ENCODE results near the gene HOXD11.

The HOXD11 gene

DNA sequence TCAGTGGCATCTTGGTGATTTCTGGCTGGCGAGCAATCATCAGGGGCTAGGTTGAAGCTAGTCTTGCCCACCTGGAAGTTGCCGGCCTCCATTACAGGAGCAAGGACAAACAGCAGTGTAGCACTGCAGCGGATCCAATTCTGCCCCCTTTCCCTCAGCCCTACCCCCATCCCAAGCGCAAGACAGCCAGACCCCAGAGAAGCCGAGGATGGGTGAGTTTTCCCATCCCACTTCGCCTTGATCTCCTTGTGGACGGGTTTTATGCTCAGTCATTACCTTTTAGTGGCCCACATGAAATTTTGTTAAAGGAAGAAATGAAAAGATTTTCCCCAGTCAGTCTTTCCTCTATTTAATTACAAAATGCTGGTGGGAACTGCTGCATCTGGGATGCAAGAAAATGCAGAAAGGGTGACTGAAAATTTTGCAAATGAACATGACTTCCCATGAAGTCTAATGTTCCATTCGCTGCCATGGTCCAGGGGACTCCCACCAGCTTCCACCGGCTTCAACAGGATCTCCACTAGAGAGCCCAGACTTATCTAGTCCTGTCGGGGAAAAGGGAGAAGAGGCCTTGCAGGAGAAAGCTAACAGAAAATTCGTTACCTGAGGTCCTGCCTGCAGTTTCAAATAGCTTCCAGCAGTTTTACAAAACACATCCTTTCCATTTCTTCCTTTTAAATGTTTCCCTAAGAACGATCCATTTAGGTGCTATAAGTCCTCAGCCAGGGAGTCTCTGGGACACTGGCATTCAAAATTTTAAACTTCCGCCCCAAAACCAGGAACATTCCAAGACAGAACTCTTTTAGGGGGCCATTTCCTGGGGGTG is 13.5 kb downstream of the HOXD11 start:
- DNase-seq (ENCODE audit: low spot score), result no peak

DNA sequence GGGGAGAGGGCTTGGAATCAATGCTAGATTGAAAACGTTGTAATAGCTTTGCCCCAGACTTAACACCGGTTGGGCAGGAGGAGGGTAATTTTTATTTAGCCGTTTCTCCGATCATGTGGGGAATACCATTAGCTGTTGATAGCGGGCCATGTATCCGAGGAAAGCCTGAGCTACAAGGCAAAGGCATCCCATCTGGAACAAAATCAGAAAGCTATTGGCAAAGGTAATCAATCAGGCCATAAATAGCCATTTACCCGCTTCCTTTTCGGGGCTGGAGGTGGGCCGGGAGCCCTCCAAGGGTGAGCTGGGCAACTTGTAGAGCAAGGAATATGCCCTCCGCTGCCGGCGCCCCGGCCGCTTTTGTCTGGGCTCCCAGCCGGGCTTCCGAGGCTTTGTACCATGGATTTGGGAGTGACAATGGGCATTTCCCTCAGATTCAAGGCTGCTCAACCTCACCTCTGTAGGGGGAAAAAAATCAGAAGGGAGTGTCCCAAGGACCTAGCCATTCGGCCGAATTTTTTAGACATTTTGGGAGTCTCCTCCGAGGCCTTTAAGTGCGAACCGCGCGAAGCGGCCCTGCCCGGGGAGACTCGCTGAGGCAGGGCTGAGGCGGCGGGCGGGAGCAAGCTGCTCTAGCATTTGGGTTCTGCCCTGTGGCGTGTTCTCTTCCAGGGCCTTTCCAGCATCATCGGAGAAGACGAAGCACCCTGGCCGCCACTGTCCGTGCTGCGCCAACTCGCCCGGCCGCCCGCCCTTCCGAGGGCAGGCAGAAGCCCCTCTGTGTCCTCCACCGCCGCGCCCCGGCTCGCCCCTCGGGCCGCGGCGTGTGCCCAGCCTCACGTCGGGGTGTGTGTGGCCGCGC is 14.3 kb downstream of the HOXD11 start:
- DNase-seq (ENCODE audit: low spot score), result no peak

DNA sequence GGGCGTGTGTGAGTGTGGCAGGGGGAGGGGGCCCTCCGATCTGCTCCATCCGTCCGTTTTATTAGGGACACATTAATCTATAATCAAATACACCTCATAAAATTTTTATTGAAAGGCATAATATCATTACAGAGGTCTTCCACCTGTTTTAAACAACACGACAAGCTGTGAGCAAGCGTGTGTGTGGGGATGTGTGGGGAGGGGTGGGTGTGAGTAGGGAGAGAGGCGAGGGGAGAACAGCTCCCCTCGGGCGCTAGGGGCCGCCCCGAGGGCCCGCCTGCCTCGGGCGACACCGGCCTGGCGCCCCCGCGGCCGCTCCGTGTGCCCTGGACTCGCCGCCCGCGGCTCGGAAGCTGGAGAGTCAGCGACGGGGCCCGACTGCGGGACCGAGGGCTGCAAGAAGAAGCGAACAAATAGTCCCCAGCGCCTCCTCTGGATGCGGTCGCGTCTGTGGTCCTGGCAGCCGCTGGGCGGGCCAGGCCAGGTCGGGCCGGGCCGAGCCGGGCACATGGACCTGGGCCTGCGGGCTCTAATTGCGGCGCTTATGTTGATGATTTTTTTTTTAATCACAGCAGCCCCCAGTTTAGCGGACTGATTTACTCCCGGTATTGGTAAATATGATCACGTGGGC is 15.1 kb downstream of the HOXD11 start:
- peak; percentile 84 for DNase-seq (ENCODE audit: low spot score)

DNA sequence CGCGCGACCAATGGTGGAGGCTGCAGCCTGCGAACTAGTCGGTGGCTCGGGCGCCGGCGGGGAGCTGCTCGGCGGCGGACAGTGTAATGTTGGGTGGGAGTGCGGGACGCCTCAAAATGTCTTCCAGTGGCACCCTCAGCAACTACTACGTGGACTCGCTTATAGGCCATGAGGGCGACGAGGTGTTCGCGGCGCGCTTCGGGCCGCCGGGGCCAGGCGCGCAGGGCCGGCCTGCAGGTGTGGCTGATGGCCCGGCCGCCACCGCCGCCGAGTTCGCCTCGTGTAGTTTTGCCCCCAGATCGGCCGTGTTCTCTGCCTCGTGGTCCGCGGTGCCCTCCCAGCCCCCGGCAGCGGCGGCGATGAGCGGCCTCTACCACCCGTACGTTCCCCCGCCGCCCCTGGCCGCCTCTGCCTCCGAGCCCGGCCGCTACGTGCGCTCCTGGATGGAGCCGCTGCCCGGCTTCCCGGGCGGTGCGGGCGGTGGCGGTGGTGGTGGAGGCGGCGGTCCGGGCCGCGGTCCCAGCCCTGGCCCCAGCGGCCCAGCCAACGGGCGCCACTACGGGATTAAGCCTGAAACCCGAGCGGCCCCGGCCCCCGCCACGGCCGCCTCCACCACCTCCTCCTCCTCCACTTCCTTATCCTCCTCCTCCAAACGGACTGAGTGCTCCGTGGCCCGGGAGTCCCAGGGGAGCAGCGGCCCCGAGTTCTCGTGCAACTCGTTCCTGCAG is 15.8 kb downstream of the HOXD11 start, which contains the start of gene HOXD9:
TSS of gene HOXD9 (plus strand) at position 37 of the 728 bp plus-strand sequence. CDS start at position 87, 50 bp downstream.
- DNase-seq (ENCODE audit: low spot score), result no peak

DNA sequence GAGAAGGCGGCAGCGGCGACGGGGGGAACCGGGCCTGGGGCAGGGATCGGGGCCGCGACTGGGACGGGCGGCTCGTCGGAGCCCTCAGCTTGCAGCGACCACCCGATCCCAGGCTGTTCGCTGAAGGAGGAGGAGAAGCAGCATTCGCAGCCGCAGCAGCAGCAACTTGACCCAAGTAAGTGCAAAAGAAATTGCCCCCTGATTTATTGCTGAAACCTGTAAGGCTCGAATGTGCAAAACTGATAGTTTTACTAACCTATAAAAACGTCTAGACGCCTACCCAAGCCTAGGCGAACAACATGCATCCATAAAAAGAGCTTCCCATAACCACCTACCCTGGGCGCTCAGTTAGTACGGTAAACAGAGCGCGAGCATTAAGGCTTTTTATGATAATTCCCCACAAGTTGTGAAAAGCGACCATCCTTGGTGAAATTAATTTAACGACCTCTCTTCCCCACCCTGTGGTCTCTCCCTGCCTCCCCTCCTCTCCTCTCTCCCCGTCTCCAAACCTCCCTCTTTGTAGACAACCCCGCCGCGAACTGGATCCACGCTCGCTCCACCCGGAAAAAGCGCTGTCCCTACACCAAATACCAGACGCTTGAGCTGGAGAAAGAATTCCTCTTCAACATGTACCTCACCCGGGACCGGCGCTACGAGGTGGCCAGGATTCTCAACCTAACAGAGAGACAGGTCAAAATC is 16.5 kb downstream of the HOXD11 start:
- DNase-seq (ENCODE audit: low spot score), result no peak

DNA sequence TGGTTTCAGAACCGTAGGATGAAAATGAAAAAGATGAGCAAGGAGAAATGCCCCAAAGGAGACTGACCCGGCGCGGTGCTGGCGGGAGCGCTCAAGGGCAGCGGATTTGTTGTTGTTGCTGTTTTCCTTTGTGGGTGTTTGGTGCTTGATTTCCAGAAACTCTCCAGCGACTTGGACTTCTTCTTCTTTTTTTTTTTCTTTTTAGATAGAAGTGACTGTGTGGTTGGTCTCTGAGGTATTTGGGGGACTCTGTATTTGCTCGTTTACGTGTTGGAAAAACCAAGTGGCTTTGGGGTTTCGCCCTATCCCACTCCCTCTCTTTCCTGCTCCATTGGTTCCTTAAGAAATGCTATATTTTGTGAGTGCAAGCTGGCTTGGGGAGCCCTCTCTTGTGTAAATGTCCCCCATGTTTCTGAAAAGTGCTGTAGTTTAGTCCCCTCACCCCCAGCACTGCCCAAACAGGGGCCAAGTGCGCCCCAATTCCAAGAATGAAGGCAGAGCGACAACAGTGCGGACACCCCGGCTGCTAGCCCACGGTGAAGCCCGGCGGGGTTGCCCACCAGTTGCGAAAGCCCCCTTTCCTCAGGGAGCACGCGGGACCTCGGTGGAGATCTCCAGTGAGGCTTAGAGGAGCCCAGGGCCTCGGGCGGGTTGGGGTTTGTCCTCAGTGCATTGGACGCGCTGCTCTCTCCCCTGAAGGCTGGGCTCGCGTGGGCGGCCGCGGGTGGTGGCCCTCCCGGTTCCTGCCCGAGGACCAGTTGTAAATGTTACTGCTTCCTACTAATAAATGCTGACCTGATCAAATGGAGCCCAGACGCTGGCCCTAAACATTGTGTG is 17.2 kb downstream of the HOXD11 start:
- DNase-seq (ENCODE audit: low spot score), result no peak

DNA sequence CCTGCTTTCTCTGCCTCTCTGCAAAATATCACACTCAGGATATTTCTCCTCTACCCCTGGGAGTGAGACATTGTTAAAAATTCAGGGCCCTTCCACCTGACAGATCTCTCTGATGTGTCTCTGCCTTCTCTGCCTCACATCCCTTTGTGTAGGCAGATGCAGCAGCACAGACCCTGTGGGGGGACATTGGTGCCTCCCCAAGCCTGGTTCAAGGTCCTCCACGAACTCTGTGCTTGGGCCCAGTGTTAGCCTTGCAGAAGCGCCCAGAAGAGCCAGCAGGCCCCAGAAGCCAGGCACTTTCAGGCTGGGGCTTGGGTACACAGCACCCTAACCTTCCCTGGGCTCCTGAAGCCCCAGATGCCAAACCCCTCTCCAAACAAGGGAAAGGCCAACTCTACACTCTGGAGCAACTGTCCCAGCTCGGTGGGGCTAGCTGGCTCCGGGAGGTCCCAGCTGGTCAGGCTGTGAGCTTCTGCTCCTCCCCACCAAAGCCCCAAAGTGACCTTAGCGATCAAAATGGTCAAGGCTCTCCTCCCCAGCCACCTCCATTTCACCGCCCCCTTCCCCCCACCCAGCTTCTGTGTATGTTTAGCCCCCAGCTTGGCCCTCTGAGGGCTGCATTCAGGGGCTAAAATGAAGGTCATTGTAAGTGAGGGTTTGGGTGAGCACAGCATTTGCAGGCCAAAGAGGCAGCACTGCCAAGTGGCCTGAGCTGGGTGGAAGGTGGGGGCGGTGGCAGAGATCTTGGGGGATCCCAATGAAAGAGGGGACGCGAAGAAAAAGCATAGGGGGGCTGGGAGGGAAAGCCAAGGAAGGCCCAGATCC is 18.1 kb downstream of the HOXD11 start:
- DNase-seq (ENCODE audit: low spot score), result no peak

DNA sequence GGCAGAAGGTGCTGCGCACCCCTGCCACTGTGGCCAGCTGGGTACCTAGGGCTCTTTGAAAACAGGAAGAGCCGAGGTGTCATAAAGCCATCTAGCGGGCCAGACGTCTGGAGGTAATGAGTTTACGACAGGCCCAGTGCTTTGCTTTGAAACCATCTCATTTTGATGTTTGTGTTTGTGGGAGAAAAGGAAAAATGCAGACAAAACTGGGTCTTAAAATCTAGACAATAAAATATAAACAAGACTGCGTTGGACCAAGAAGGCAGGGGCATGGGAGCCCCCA is 18.6 kb downstream of the HOXD11 start:
- no peak for DNase-seq (ENCODE audit: low spot score)

DNA sequence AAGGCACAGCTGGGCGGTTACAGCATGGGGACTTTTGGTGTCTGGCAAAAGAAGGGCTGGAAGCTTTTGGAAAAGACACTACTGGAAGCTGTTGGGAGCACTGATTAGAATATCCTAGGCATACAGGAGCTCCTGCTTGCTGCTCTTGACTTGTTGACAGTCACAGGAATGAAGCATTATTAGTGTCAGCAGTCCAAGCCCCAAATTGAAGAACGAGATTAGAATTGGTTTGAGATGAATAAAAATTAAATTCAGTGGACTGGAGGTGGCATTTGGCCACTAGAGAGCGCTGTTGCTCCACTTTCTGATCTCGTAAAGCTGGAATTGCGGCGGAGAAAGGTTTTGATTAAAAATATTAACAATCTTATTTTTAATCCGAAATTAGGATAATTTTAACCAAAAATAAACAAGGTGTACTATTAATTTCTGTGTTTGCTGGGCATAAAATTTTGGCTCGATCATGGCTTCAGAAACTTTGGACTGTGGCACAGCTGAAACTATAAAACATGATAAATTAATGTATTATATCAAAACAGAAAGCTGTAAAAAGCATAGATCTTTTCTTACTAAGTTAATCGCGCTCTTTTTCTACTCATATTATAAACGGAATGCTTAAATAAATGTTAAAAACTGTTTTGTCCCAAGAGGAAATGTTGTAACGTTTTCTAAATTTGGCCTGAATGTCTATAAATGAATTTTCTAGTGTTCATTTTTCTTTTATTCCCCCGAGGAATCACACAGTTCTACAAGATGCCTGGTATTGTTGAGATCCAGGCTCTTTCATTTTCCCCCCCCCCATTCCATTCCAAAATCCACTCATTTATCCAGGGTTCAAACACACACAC is 20.1 kb downstream of the HOXD11 start:
- peak; percentile 67 for DNase-seq (ENCODE audit: low spot score)

DNA sequence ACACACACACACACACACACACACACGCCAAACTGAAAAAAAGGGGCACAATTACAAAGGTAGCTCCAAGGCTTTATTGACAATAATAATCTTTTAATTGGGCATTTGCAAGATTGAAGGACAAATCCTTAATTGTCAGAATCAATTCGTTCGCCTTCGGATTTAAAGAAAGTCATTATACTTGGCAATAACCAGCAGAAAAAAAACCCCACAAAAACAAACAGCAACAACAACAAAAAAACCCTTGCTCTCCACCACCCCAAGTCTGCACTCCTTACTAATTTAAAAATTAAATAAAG is 20.6 kb downstream of the HOXD11 start:
- DNase-seq (ENCODE audit: low spot score), result no peak

DNA sequence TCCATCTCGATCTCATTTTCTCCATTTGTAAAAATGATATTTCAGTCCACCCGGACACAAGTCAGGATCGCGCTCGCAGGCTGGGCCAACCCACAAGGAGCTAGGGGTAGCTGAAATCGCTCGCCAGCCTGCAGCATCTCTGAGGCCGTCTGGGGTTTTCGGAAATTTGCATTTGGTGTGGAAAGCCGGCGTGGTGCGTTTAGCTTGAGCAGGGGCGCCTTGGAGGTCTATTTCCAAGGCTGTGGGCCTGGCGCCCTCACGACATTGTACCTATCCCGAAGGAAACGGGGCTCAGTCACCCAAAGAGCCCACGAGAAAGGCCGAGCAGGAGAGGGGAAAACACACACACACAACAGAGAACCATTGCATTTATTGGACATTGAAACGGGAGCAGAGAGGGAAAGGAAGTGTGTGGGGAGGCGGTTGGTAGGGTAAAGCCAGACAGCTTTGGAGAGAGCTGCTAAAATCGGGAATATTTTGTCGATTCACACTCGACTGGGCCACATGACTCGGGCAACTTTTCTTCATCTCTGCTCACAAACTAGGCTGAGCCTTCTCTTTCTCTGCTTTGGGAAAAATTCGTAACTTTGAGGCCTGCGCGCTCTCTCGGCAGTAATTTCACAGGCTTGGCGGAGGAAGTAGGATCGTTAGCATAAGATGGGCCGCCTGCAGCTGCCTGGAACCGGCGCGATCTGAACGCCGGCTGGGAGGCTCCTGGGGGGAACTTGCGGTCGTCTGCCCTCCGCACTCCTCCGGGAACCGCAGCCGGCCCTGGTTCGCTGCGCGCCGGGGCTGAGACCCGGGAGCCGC is 21.3 kb downstream of the HOXD11 start:
- peak; percentile 68 for DNase-seq (ENCODE audit: low spot score)

DNA sequence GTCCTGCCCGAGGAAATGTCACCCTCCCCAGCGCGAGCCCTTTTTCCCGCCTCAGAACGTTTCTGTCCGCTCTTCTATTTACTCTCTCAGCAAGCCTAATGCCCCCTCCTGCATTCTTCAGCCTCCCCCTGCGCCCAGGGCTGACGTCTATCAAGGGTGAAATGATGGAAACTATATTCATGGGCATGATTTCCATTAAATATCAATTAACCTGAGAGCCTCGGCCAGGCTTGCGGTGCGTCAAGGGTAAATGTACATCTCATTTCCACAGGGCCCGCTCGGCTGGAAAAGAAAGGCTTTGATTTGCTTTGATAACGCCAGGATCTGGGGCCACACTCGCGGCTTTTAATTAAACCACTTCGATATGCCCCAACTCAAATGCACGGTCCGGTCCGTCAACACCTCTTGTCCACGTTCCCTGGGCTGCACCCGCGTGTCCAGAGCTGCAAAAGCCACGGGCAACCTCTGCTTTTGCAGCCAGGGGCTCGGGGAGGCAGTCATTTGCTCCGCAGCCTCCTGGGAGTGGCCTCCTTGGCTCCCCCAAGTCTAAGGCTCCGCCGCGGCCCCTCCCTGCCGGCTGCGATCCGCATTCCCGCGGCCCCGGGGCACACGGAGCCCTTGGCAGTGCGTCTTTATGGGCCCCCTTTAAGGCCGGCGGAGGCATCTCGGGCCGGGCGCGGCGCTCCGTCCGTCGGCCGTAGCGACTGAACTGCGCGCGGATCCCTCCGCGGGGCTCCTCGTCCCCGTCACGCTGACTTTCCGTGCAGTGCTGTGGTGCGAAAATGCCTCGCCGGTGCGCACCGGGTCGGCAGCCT is 22.1 kb downstream of the HOXD11 start, which contains the start of gene HOXD8:
TSS of gene HOXD8 (plus strand) at position 724 of the 815 bp plus-strand sequence. CDS start 662 bp downstream, outside the sequence.
- peak; percentile 90 for DNase-seq (ENCODE audit: low spot score)

DNA sequence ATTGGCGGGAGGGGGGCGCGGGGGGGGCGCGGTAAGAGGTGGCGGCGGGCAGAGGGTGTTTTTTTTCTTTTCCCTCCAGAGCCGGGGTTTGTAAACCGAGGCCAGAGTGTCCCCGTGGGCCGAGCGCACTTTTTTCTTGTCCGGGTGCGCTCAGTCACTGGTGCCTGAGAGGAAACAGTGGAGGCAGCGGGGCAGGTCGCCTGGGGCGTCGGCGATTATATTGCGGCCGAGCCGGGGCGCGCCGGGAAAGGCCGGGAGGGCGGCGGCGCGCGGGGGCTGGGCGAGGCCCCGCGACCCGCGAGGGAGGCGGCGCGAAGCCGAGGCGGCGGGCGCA is 22.7 kb downstream of the HOXD11 start:
- peak; percentile 73 for DNase-seq (ENCODE audit: low spot score)

DNA sequence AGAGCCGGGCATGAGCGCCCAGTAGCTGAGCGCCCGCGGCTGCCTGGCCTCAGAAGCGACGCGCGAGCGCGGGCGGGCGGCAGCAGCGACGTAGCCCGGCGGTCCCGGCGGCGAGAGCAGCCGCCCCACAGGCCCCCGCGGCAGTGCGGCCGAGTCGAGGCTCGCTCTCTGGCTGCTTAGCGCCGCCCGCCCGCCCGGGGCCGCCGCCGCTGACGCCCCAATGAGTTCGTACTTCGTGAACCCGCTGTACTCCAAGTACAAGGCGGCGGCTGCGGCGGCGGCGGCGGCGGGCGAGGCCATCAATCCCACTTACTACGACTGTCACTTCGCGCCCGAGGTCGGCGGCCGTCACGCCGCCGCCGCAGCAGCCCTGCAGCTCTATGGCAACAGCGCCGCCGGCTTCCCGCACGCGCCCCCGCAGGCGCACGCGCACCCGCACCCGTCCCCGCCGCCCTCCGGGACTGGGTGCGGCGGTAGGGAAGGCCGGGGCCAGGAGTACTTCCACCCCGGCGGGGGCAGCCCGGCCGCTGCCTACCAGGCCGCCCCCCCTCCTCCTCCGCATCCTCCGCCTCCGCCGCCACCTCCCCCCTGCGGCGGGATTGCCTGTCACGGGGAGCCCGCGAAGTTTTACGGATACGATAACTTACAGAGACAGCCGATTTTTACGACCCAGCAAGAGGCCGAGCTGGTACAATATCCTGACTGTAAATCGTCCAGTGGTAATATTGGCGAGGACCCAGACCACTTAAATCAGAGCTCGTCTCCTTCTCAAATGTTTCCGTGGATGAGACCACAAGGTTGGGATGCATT is 23.3 kb downstream of the HOXD11 start:
- peak; percentile 76 for DNase-seq (ENCODE audit: low spot score)

DNA sequence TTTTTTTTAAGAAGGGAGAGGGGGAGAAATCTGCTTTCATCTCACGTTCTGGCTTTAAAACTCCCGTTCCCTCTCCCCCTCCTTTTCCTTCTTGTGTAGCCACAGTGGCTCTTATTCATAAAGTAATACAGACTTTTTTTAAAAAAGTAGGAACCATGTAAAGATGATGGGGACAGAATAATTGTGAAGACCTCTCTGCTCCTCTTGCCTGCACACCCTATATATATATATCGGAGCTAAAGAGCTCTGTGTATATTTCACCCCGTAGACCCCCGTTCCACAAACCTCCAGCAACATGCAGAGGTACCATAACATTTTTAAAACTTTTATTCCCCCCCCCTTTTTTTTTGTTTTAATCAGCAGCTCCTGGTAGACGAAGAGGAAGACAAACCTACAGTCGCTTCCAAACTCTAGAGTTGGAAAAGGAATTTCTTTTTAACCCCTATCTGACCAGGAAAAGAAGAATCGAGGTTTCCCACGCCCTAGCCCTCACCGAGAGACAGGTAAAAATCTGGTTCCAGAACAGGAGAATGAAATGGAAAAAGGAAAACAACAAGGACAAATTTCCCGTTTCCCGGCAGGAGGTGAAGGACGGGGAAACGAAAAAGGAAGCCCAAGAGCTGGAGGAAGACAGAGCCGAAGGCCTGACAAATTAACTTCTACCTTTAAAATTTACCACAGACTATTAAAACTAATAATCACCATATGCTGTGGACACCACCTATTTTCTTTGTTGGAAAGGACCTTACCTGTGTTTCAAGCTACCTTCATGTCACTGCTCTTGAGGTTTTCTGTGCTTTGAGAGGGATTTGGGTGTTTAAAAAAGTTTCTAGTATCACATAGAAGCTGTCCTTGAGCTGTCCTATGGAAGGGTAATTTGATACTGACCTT is 24.1 kb downstream of the HOXD11 start:
- DNase-seq (ENCODE audit: low spot score), result no peak

All from SK-N-DZ (cell line).